ENCODE data around the gene LCA5. TPM values are rescaled to one million over a fixed set of nuclear protein-coding genes. Genes with fewer than 3 reads are reported as not detected.

LCA5 gene
- total RNA-seq, 1 experiment from 2014 or later = 18.3 TPM

DNA sequence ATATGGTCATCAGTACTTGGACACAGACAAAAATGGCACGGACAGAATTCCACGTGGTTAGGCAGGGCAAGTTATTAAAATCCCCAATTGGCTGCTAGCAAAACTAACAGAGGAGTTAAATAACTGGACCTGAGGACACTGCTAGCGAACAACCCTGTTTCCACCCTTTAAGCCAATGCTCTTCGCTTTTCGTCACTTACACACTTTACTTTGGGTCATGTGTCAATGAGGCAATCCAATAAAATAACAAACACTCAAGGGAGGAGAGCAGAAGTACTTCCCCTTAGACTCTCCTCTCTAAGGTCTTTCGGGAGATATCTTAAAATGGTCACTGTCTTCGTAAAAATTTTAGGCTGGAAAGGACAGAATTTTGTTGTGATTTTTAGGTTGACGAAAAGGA, 68.6 kb downstream of the LCA5 start:
- Mint-ChIP-seq H3K4me1 (ENCODE audit: low read depth, unreplicated experiment) (peaks cover 74% of the 10 kb centered on the region), H3K27me3 (ENCODE audit: unreplicated experiment) (no peaks in the 10 kb centered on the region), H3K36me3 (ENCODE audit: insufficient read depth, unreplicated experiment) (peaks cover 3% of the 10 kb centered on the region), H3K27ac (ENCODE audit: unreplicated experiment) (peak overlapping the region; percentile 68), H3K9me3 (ENCODE audit: low read depth, unreplicated experiment) (no peaks in the 10 kb centered on the region), H3K4me3 (ENCODE audit: low read depth, unreplicated experiment) (no peak overlapping the region)
- intact Hi-C loops (cut with micrococcal nuclease; ENCODE audit: unreplicated experiment) = loop anchor here (5.0 to 10.0 kb wide), 4 partner anchors 94 to 606 kb away; no protein-coding TSS in a partner anchor
- DNase-seq = no peak
- BruUV-seq (replicated peaks) = no TSS peak
- CTCF ChIA-PET = interaction anchor here (1.2 kb wide), 1 partner anchor 9 kb away, joined by 3 read pairs; no protein-coding TSS in a partner anchor
- TF ChIP-seq, protein P1, sequence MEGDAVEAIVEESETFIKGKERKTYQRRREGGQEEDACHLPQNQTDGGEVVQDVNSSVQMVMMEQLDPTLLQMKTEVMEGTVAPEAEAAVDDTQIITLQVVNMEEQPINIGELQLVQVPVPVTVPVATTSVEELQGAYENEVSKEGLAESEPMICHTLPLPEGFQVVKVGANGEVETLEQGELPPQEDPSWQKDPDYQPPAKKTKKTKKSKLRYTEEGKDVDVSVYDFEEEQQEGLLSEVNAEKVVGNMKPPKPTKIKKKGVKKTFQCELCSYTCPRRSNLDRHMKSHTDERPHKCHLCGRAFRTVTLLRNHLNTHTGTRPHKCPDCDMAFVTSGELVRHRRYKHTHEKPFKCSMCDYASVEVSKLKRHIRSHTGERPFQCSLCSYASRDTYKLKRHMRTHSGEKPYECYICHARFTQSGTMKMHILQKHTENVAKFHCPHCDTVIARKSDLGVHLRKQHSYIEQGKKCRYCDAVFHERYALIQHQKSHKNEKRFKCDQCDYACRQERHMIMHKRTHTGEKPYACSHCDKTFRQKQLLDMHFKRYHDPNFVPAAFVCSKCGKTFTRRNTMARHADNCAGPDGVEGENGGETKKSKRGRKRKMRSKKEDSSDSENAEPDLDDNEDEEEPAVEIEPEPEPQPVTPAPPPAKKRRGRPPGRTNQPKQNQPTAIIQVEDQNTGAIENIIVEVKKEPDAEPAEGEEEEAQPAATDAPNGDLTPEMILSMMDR (IDR thresholded peaks at IDR 0.05; ENCODE audit: unreplicated experiment) = no peak

DNA sequence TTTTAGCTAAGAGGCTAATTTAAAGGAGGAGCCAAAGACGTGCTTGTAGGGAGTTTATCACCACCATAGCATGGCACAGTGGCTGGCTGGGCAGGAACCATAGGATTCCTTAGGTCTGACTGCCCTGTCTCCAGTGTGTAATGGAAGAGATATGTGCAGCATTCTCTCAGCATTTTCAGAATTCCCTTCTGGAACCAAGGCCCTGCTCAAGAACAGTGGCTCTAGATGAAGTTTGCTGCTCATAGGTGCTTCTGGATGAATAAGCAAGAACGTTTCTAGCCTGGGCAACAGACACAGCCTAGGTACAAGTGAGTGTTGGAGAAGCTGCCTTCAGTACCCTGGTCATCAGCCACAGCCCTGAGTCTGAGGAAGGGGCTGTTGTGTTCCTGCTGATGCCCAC, 69.1 kb downstream of the LCA5 start:
- Mint-ChIP-seq H3K27me3 (ENCODE audit: unreplicated experiment) (no peaks in the 10 kb centered on the region), H3K4me3 (ENCODE audit: low read depth, unreplicated experiment) (no peak overlapping the region), H3K4me1 (ENCODE audit: low read depth, unreplicated experiment) (peaks cover 79% of the 10 kb centered on the region), H3K36me3 (ENCODE audit: insufficient read depth, unreplicated experiment) (peaks cover 5% of the 10 kb centered on the region), H3K9me3 (ENCODE audit: low read depth, unreplicated experiment) (no peaks in the 10 kb centered on the region), H3K27ac (ENCODE audit: unreplicated experiment) (no peak overlapping the region)
- CTCF ChIA-PET = interaction anchor here (1.2 to 1.6 kb wide), 3 partner anchors 9 to 45 kb away, joined by 3 to 4 read pairs (median 3); no protein-coding TSS in a partner anchor
- BruUV-seq (replicated peaks) = no TSS peak
- no peak for DNase-seq
- TF ChIP-seq, protein P1 (IDR thresholded peaks at IDR 0.05; ENCODE audit: unreplicated experiment) = no peak
- intact Hi-C loops (cut with micrococcal nuclease; ENCODE audit: unreplicated experiment) = loop anchor here (5.0 to 10.0 kb wide), 4 partner anchors 93 to 606 kb away; no protein-coding TSS in a partner anchor

DNA sequence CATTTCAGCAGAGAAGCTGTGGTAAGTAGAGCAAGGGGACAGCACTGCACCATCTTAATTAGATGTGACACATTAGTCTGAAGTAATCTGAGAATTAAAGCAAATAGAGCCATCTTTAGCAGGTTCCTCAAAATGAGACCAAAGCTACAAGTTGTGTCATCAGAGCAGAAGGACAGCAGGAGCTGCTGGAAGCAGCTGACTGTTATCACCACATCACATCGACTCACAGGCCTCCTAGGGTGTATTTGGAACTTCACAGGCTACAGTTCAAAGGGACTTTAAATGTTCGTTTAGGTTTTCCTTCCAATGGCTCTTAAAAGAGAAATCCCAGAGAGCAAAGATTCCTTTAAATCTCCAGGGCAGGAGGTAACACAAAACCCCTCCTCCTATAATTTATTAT, 69.5 kb downstream of the LCA5 start:
- DNase-seq = no peak
- no peaks in the 10 kb centered on the region for H3K27me3 Mint-ChIP-seq (ENCODE audit: unreplicated experiment)
- CTCF ChIA-PET = interaction anchor here (1.2 to 1.6 kb wide), 3 partner anchors 9 to 46 kb away, joined by 3 to 4 read pairs (median 3); no protein-coding TSS in a partner anchor
- peaks cover 5% of the 10 kb centered on the region for H3K36me3 Mint-ChIP-seq (ENCODE audit: insufficient read depth, unreplicated experiment)
- no peaks in the 10 kb centered on the region for H3K9me3 Mint-ChIP-seq (ENCODE audit: low read depth, unreplicated experiment)
- H3K4me3 Mint-ChIP-seq (ENCODE audit: low read depth, unreplicated experiment) = no peak overlapping the region
- BruUV-seq (replicated peaks) = no TSS peak
- TF ChIP-seq, protein P1 (IDR thresholded peaks at IDR 0.05; ENCODE audit: unreplicated experiment) = no peak
- H3K27ac Mint-ChIP-seq (ENCODE audit: unreplicated experiment) = no peak overlapping the region
- intact Hi-C loops (cut with micrococcal nuclease; ENCODE audit: unreplicated experiment) = loop anchor here (2.0 to 10.0 kb wide), 5 partner anchors 93 to 605 kb away; no protein-coding TSS in a partner anchor
- H3K4me1 Mint-ChIP-seq (ENCODE audit: low read depth, unreplicated experiment) = peaks cover 79% of the 10 kb centered on the region

DNA sequence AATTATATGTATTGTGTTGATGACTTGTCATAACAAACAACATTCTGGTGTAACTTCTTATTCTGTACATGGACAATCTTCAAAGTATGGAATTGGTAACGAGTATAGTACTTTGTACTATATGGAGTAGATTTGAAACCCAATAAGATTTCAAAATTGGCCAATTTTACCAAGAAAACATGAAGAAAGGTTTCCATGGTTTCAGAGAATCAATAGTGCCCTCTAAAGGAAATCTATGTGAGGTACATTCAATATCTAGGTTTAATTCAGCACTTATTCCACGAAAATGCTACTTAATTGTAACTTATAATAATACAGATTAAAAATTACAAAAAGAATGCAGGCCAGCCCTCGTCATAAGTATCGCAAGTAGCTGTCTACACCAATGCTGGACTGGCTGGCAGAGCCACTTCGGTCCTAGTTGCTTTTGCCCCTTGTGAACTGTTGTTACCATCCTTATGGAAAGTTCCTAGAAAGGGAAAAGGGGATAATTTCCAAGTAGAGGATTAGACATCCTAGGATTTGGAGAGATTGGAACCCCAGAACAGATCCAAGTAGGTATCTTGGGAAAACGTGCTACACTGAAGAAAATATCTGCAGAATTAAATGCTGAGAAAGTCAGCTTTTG, 70.9 kb downstream of the LCA5 start:
- Mint-ChIP-seq H3K4me1 (ENCODE audit: low read depth, unreplicated experiment) (peaks cover 81% of the 10 kb centered on the region), H3K4me3 (ENCODE audit: low read depth, unreplicated experiment) (no peak overlapping the region), H3K27me3 (ENCODE audit: unreplicated experiment) (no peaks in the 10 kb centered on the region), H3K36me3 (ENCODE audit: insufficient read depth, unreplicated experiment) (peaks cover 5% of the 10 kb centered on the region), H3K27ac (ENCODE audit: unreplicated experiment) (peak overlapping the region; percentile 23), H3K9me3 (ENCODE audit: low read depth, unreplicated experiment) (no peaks in the 10 kb centered on the region)
- BruUV-seq (replicated peaks) = no TSS peak
- intact Hi-C loops (cut with micrococcal nuclease; ENCODE audit: unreplicated experiment) = loop anchor here (2.0 to 10.0 kb wide), 5 partner anchors 92 to 604 kb away; no protein-coding TSS in a partner anchor
- no peak for DNase-seq
- TF ChIP-seq, protein P1 (IDR thresholded peaks at IDR 0.05; ENCODE audit: unreplicated experiment) = peak; percentile 31
- CTCF ChIA-PET = interaction anchor here (0.6 to 1.6 kb wide), 3 partner anchors 35 to 249 kb away, joined by 3 to 4 read pairs (median 3); no protein-coding TSS in a partner anchor

All from Calu3 (cell line).